ENCODE measurements around the gene CYTH1.

GRCh38 chr17:78707923-78708322, 74.2 kb downstream of the CYTH1 start:
- TF ChIP-seq, protein P1, sequence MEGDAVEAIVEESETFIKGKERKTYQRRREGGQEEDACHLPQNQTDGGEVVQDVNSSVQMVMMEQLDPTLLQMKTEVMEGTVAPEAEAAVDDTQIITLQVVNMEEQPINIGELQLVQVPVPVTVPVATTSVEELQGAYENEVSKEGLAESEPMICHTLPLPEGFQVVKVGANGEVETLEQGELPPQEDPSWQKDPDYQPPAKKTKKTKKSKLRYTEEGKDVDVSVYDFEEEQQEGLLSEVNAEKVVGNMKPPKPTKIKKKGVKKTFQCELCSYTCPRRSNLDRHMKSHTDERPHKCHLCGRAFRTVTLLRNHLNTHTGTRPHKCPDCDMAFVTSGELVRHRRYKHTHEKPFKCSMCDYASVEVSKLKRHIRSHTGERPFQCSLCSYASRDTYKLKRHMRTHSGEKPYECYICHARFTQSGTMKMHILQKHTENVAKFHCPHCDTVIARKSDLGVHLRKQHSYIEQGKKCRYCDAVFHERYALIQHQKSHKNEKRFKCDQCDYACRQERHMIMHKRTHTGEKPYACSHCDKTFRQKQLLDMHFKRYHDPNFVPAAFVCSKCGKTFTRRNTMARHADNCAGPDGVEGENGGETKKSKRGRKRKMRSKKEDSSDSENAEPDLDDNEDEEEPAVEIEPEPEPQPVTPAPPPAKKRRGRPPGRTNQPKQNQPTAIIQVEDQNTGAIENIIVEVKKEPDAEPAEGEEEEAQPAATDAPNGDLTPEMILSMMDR (IDR thresholded peaks at IDR 0.05) = no peak
- TF ChIP-seq POLR2A (IDR thresholded peaks at IDR 0.05) = no peak
